HEK293 (cell line): Measurements from ENCODE around the gene SZT2.
A peak's percentile ranks its signal among the peaks of the same experiment; 100 is the strongest.

ENCODE experiments used
- BCL11A ChIP-seq: fragments of 450-650 bp; formaldehyde crosslinking; IDR thresholded peaks from 2 replicates; pipeline ENCODE4 v1.5.1; 2016; ENCODE audit warnings: low read depth, missing biosample characterization, missing genetic modification characterization
- GFI1B ChIP-seq: fragments of 450-650 bp; formaldehyde crosslinking; IDR thresholded peaks from 2 replicates; pipeline ENCODE4 v1.5.1; 2016; ENCODE audit warnings: missing biosample characterization, missing genetic modification characterization
- GLI4 ChIP-seq: fragments of 450-650 bp; formaldehyde crosslinking; IDR thresholded peaks from 2 replicates; pipeline ENCODE4 v1.5.1; 2016; ENCODE audit warnings: missing biosample characterization, missing genetic modification characterization
- IKZF3 ChIP-seq: fragments of 450-650 bp; IDR thresholded peaks from 2 replicates; pipeline ENCODE4 v1.5.0; 2018; ENCODE audit warnings: missing biosample characterization, mild to moderate bottlenecking, missing genetic modification characterization, moderate library complexity
- KLF8 ChIP-seq: fragments of 450-650 bp; formaldehyde crosslinking; IDR thresholded peaks from 2 replicates; pipeline ENCODE4 v1.5.1; 2016; ENCODE audit warnings: missing biosample characterization, missing genetic modification characterization
- PBX3 ChIP-seq: sonication (generic); formaldehyde crosslinking; IDR thresholded peaks from 2 replicates; pipeline ENCODE4 v1.8.1; 2022; ENCODE audit warnings: mild to moderate bottlenecking, moderate library complexity, missing genetic modification reagents
- PRDM10 ChIP-seq: fragments of 450-650 bp; formaldehyde crosslinking; IDR thresholded peaks from 2 replicates; pipeline ENCODE4 v1.5.1; 2016; ENCODE audit warnings: missing biosample characterization, missing genetic modification characterization
- ZBTB10 ChIP-seq: fragments of 450-650 bp; formaldehyde crosslinking; IDR thresholded peaks from 2 replicates; pipeline ENCODE4 v1.5.1; 2016; ENCODE audit warnings: missing biosample characterization, missing genetic modification characterization
- ZFP69B ChIP-seq: fragments of 450-650 bp; formaldehyde crosslinking; IDR thresholded peaks from 2 replicates; pipeline ENCODE4 v1.5.1; 2016; ENCODE audit warnings: missing biosample characterization, missing genetic modification characterization
- ZNF132 ChIP-seq: fragments of 450-650 bp; formaldehyde crosslinking; IDR thresholded peaks from 2 replicates; pipeline ENCODE4 v1.5.1; 2017; ENCODE audit warnings: missing biosample characterization, missing genetic modification characterization, borderline replicate concordance
- ZNF146 ChIP-seq: fragments of 450-650 bp; formaldehyde crosslinking; IDR thresholded peaks from 2 replicates; pipeline ENCODE4 v1.5.1; 2016; ENCODE audit warnings: missing biosample characterization, missing genetic modification characterization
- ZNF155 ChIP-seq: fragments of 450-650 bp; formaldehyde crosslinking; IDR thresholded peaks from 2 replicates; pipeline ENCODE4 v1.5.1; 2016; ENCODE audit warnings: missing biosample characterization, missing genetic modification characterization
- ZNF16 ChIP-seq: fragments of 450-650 bp; formaldehyde crosslinking; IDR thresholded peaks from 2 replicates; pipeline ENCODE4 v1.5.1; 2016; ENCODE audit warnings: low read depth, missing biosample characterization, missing genetic modification characterization
- ZNF169 ChIP-seq: fragments of 450-650 bp; formaldehyde crosslinking; IDR thresholded peaks from 2 replicates; pipeline ENCODE4 v1.5.1; 2016; ENCODE audit warnings: missing biosample characterization, missing genetic modification characterization
- ZNF266 ChIP-seq: fragments of 450-650 bp; formaldehyde crosslinking; IDR thresholded peaks from 2 replicates; pipeline ENCODE4 v1.5.1; 2016; ENCODE audit warnings: missing biosample characterization, missing genetic modification characterization, low read depth
- ZNF280C ChIP-seq: fragments of 450-650 bp; formaldehyde crosslinking; IDR thresholded peaks from 2 replicates; pipeline ENCODE4 v1.5.1; 2016; ENCODE audit warnings: missing biosample characterization, missing genetic modification characterization
- ZNF292 ChIP-seq: fragments of 450-650 bp; formaldehyde crosslinking; IDR thresholded peaks from 2 replicates; pipeline ENCODE4 v1.5.1; 2016; ENCODE audit warnings: low read depth, missing biosample characterization, missing genetic modification characterization, borderline replicate concordance
- ZNF335 ChIP-seq: fragments of 450-650 bp; formaldehyde crosslinking; conservative IDR thresholded peaks from 2 replicates; pipeline ENCODE4 v1.5.1; 2016; ENCODE audit warnings: missing biosample characterization, missing genetic modification characterization
- ZNF394 ChIP-seq: fragments of 450-650 bp; formaldehyde crosslinking; IDR thresholded peaks from 2 replicates; pipeline ENCODE4 v1.5.1; 2016; ENCODE audit warnings: missing biosample characterization, missing genetic modification characterization, mild to moderate bottlenecking, moderate library complexity, borderline replicate concordance
- ZNF423 ChIP-seq: fragments of 450-650 bp; formaldehyde crosslinking; IDR thresholded peaks from 2 replicates; pipeline ENCODE4 v1.5.1; 2016; ENCODE audit warnings: missing biosample characterization, missing genetic modification characterization
- ZNF473 ChIP-seq: fragments of 450-650 bp; formaldehyde crosslinking; IDR thresholded peaks from 2 replicates; pipeline ENCODE4 v1.5.1; 2017; ENCODE audit warnings: missing biosample characterization, missing genetic modification characterization
- ZNF513 ChIP-seq: fragments of 450-650 bp; IDR thresholded peaks from 2 replicates; pipeline ENCODE4 v1.5.1; 2018; ENCODE audit warnings: missing biosample characterization, missing genetic modification characterization
- ZNF600 ChIP-seq: fragments of 450-650 bp; formaldehyde crosslinking; IDR thresholded peaks from 2 replicates; pipeline ENCODE4 v1.5.1; 2016; ENCODE audit warnings: missing biosample characterization, missing genetic modification characterization
- ZNF623 ChIP-seq: fragments of 450-650 bp; formaldehyde crosslinking; IDR thresholded peaks from 2 replicates; pipeline ENCODE4 v1.5.1; 2016; ENCODE audit warnings: missing biosample characterization, missing genetic modification characterization
- ZNF626 ChIP-seq: fragments of 450-650 bp; sonication (Bioruptor Pico); formaldehyde crosslinking; IDR thresholded peaks from 2 replicates; pipeline ENCODE4 v1.5.1; 2018; ENCODE audit warnings: missing biosample characterization, missing genetic modification characterization, inconsistent platforms
- ZNF670 ChIP-seq: fragments of 450-650 bp; formaldehyde crosslinking; IDR thresholded peaks from 2 replicates; pipeline ENCODE4 v1.5.1; 2016; ENCODE audit warnings: missing biosample characterization, missing genetic modification characterization, low read depth
- ZNF776 ChIP-seq: fragments of 450-650 bp; formaldehyde crosslinking; IDR thresholded peaks from 2 replicates; pipeline ENCODE4 v1.5.0; 2017; ENCODE audit warnings: missing biosample characterization, missing genetic modification characterization, borderline replicate concordance

Gene SZT2

GRCh38 chr1:43452789-43453441, 63.2 kb downstream of the SZT2 start (continued):
- TF ChIP-seq ZNF132 (no peak), PRDM10 (tag by site-specific recombination) (0 out of 2 replicates have a peak, but pooled peaks have one; percentile 11), ZNF146 (no peak), BCL11A (peak; percentile 62), ZNF423 (tag by site-specific recombination) (peak; percentile 58), ZNF513 (no peak), KLF8 (tag by site-specific recombination) (0 out of 2 replicates have a peak, but pooled peaks have one; percentile 43), ZNF266 (tag by site-specific recombination) (no peak), PBX3 (CRISPR knock-in tag) (no peak), ZNF776 (no peak), ZNF335 (tag by site-specific recombination) (peak; percentile 24; the same call in 1 of the 2 replicates), ZNF155 (tag by site-specific recombination) (no peak), ZNF169 (no peak), ZBTB10 (tag by site-specific recombination) (no peak), ZNF394 (tag by site-specific recombination) (no peak), ZNF626 (tag by site-specific recombination) (no peak), IKZF3 (peak; percentile 61; the same call in 1 of the 2 replicates), ZNF600 (tag by site-specific recombination) (peak; percentile 85), ZFP69B (no peak), ZNF623 (tag by site-specific recombination) (no peak), ZNF16 (tag by site-specific recombination) (no peak), ZNF473 (tag by site-specific recombination) (no peak), ZNF670 (tag by site-specific recombination) (no peak), ZNF292 (tag by site-specific recombination) (no peak), GFI1B (no peak), GLI4 (tag by site-specific recombination) (no peak; the same call in 1 of the 2 replicates), ZNF280C (no peak)
